H9 (cell line): ENCODE results near the gene TMEM63A. TPM values are rescaled to one million over a fixed set of nuclear protein-coding genes. Genes with fewer than 3 reads are reported as not detected.

Source experiments
- DNase-seq: peaks from one replicate; pipeline ENCODE4 v3.0.0-alpha.2; 2017
- H2AFZ ChIP-seq: one replicate; pipeline ENCODE4 v1.6.1; 2013; ENCODE audit warnings: mild to moderate bottlenecking, low read length, control low read depth, moderate library complexity
- H2AK5ac ChIP-seq: 2 replicates; pipeline ENCODE4 v1.6.1; 2013; ENCODE audit warnings: low read length, control low read depth, mixed read lengths; ENCODE audit not compliant: insufficient read length
- H2BK120ac ChIP-seq: one replicate; pipeline ENCODE4 v1.6.1; 2013; ENCODE audit warnings: low read depth, mild to moderate bottlenecking, low read length, control low read depth, inconsistent platforms; ENCODE audit not compliant: poor library complexity, severe bottlenecking
- H2BK12ac ChIP-seq: 2 replicates; pipeline ENCODE4 v1.6.1; 2013; ENCODE audit warnings: low read length, control low read depth, mixed read lengths, low read depth; ENCODE audit not compliant: insufficient read length
- H2BK15ac ChIP-seq: 2 replicates; pipeline ENCODE4 v1.6.1; 2013; ENCODE audit warnings: low read depth, low read length, control low read depth
- H2BK20ac ChIP-seq: one replicate; pipeline ENCODE4 v1.6.1; 2013; ENCODE audit warnings: low read depth, mild to moderate bottlenecking, low read length, control low read depth, inconsistent platforms; ENCODE audit not compliant: poor library complexity, severe bottlenecking
- H2BK5ac ChIP-seq: 2 replicates; pipeline ENCODE4 v1.6.1; 2013; ENCODE audit warnings: low read length, control low read depth, mixed read lengths; ENCODE audit not compliant: insufficient read length
- H3K14ac ChIP-seq: 2 replicates; pipeline ENCODE4 v1.6.1; 2013; ENCODE audit warnings: low read length, control low read depth; ENCODE audit not compliant: insufficient read depth
- H3K18ac ChIP-seq: 2 replicates; pipeline ENCODE4 v1.6.1; 2013; ENCODE audit warnings: low read depth, mild to moderate bottlenecking, mixed read lengths, low read length, control low read depth; ENCODE audit not compliant: insufficient read length
- H3K23ac ChIP-seq: 2 replicates; pipeline ENCODE4 v1.6.1; 2013; ENCODE audit warnings: low read length, control low read depth, mixed read lengths, low read depth; ENCODE audit not compliant: insufficient read length
- H3K23me2 ChIP-seq: 2 replicates; pipeline ENCODE4 v1.6.1; 2013; ENCODE audit warnings: low read depth, mild to moderate bottlenecking, mixed read lengths, low read length, control low read depth; ENCODE audit not compliant: insufficient read length, poor library complexity, severe bottlenecking
- H3K27ac ChIP-seq: 2 replicates; pipeline ENCODE4 v1.5.1; 2013; ENCODE audit warnings: low read length, control low read depth, mixed read lengths, low read depth; ENCODE audit not compliant: insufficient read length
- H3K27me3 ChIP-seq: 2 replicates; pipeline ENCODE4 v1.6.1; 2013; ENCODE audit warnings: low read length, control low read depth, inconsistent platforms; ENCODE audit not compliant: insufficient read depth
- H3K4ac ChIP-seq: 2 replicates; pipeline ENCODE4 v1.6.1; 2013; ENCODE audit warnings: low read depth, mild to moderate bottlenecking, control low read depth, inconsistent platforms, low read length, moderate library complexity
- H3K4me1 ChIP-seq: 2 replicates; pipeline ENCODE4 v1.6.1; 2013; ENCODE audit warnings: low read length, control low read depth, inconsistent platforms; ENCODE audit not compliant: insufficient read depth
- H3K4me2 ChIP-seq: 2 replicates; pipeline ENCODE4 v1.6.1; 2013; ENCODE audit warnings: low read length, control low read depth, mixed read lengths; ENCODE audit not compliant: insufficient read length, insufficient read depth
- H3K56ac ChIP-seq: 2 replicates; pipeline ENCODE4 v1.6.1; 2013; ENCODE audit warnings: low read depth, mild to moderate bottlenecking, mixed read lengths, low read length, control low read depth; ENCODE audit not compliant: insufficient read length
- H3K79me1 ChIP-seq: 2 replicates; pipeline ENCODE4 v1.6.1; 2013; ENCODE audit warnings: low read depth, mild to moderate bottlenecking, moderate library complexity, low read length, control low read depth, inconsistent platforms; ENCODE audit not compliant: insufficient read depth, poor library complexity, severe bottlenecking
- H3K79me2 ChIP-seq: 2 replicates; pipeline ENCODE4 v1.6.1; 2013; ENCODE audit warnings: low read length, control low read depth, inconsistent platforms; ENCODE audit not compliant: insufficient read depth
- H3K9ac ChIP-seq: 2 replicates; pipeline ENCODE4 v1.6.1; 2013; ENCODE audit warnings: low read length, control low read depth, mixed read lengths; ENCODE audit not compliant: insufficient read length; ENCODE audit errors: extremely low read depth
- H3K9me3 ChIP-seq: one replicate; pipeline ENCODE4 v1.6.1; 2013; ENCODE audit warnings: low read depth, low read length, inconsistent platforms; ENCODE audit not compliant: control insufficient read depth
- H3T11ph ChIP-seq: one replicate; pipeline ENCODE4 v1.6.1; 2013; ENCODE audit warnings: mild to moderate bottlenecking, low read length, control low read depth, inconsistent platforms
- H4K20me1 ChIP-seq: one replicate; pipeline ENCODE4 v1.6.1; 2013; ENCODE audit not compliant: control insufficient read depth, insufficient read length, insufficient read depth
- H4K5ac ChIP-seq: 2 replicates; pipeline ENCODE4 v1.6.1; 2013; ENCODE audit warnings: low read depth, mild to moderate bottlenecking, mixed read lengths, low read length, control low read depth; ENCODE audit not compliant: insufficient read length
- H4K8ac ChIP-seq: replicated peaks from 2 replicates; pipeline ENCODE4 v1.6.1; 2013; ENCODE audit warnings: low read length, control low read depth, mixed read lengths, low read depth; ENCODE audit not compliant: insufficient read length
- H4K91ac ChIP-seq: 2 replicates; pipeline ENCODE4 v1.6.1; 2013; ENCODE audit warnings: low read depth, mild to moderate bottlenecking, moderate library complexity, mixed read lengths, low read length, control low read depth; ENCODE audit not compliant: insufficient read length
- H3K27ac Mint-ChIP-seq, 3 experiments: 2 replicates in 2 of 3; 3 replicates in 1 of 3; pipeline ENCODE4 v1.8.0; 2020 to 2021; ENCODE audit warnings: mixed read lengths in 3 of 3, mild to moderate bottlenecking in 1 of 3, moderate library complexity in 1 of 3
- H3K27me3 Mint-ChIP-seq: 2 replicates; pipeline ENCODE4 v1.8.0; 2021; ENCODE audit warnings: low read depth, mild to moderate bottlenecking, moderate library complexity, mixed read lengths
- H3K36me3 Mint-ChIP-seq, 3 experiments: 2 replicates in 2 of 3; 3 replicates in 1 of 3; pipeline ENCODE4 v1.8.0; 2020 to 2021; ENCODE audit warnings: low read depth in 3 of 3, mixed read lengths in 3 of 3; ENCODE audit not compliant: insufficient read depth in 1 of 3
- H3K4me1 Mint-ChIP-seq, 2 experiments: 2 replicates each; pipeline ENCODE4 v1.8.0; 2020; ENCODE audit warnings: mixed read lengths in 2 of 2
- H3K4me3 Mint-ChIP-seq, 2 experiments: 2 replicates in 1 of 2; 3 replicates in 1 of 2; pipeline ENCODE4 v1.8.0; 2020 to 2021; ENCODE audit warnings: mild to moderate bottlenecking in 2 of 2, mixed read lengths in 2 of 2, moderate library complexity in 1 of 2
- H3K9me3 Mint-ChIP-seq, 2 experiments: 2 replicates in 1 of 2; 3 replicates in 1 of 2; pipeline ENCODE4 v1.8.0; 2020; ENCODE audit warnings: mild to moderate bottlenecking in 2 of 2, mixed read lengths in 2 of 2, moderate library complexity in 1 of 2
- WGBS: extraction: QIAGEN DNeasy Blood & Tissue Kit; methylation state at CpG from one replicate; pipeline ENCODE4 v1.1.7; 2013; ENCODE audit warnings: missing lambda C conversion rate, low lambda C conversion rate, mixed read lengths; ENCODE audit not compliant: insufficient read length; ENCODE audit errors: extremely low coverage; 5-methylcytosine and 5-hydroxymethylcytosine counted together
- total RNA-seq: library from RNA; stranded (reverse); gene quantifications from 2 replicates; pipeline ENCODE4 v1.2.1, GENCODE V29; 2021
- TF ChIP-seq, protein P1 (sequence below): fragments of 200-600 bp; sonication (generic); conservative IDR thresholded peaks from 3 replicates; pipeline ENCODE4 v1.8.0; 2021; ENCODE audit warnings: antibody characterized with exemption, mild to moderate bottlenecking

TMEM63A gene
- total RNA-seq, 1 experiment from 2014 or later, result 75.7 TPM

DNA sequence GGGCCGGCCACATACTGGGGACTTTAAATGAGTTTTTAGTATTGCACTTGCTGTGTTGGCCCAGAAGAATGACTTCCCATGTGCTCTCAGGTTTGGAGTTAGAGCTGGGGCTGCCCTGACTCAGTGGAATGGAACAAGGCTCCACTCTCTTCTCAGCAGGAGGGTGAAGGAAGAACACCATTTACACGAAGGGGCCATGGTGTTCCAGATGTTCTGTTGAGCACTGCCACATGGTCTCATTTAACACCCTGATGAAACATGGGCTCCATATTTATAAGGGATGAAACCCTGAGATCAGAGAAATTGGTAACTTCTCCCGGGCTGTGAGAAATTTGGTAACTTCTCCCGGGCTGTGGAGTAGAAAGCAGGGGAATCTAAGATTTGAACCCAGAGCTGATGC, 36.1 kb upstream of the TMEM63A start:
- Histone ChIP-seq H2BK15ac (no peak overlapping the region), H3K4me1 (no peaks in the 10 kb centered on the region), H3K9ac (no peak overlapping the region), H3K18ac (no peak overlapping the region), H3K27ac (no peak overlapping the region), H2BK20ac (no peak overlapping the region), H3K23me2 (no peaks in the 10 kb centered on the region), H3K9me3 (no peaks in the 10 kb centered on the region), H3K27me3 (no peaks in the 10 kb centered on the region), H2BK5ac (no peak overlapping the region), H4K20me1 (no peaks in the 10 kb centered on the region), H2BK120ac (no peak overlapping the region), H3K23ac (no peak overlapping the region), H2BK12ac (no peak overlapping the region), H3K4me2 (no peak overlapping the region), H3K56ac (no peak overlapping the region), H4K91ac (no peak overlapping the region), H3T11ph (no peak overlapping the region), H2AK5ac (no peak overlapping the region), H4K8ac (no peak overlapping the region), H4K5ac (no peak overlapping the region), H3K4ac (no peak overlapping the region), H3K14ac (no peak overlapping the region), H3K79me2 (peaks cover 3% of the 10 kb centered on the region; the same call in 1 of the 2 replicates), H3K79me1 (no peaks in the 10 kb centered on the region), H2AFZ (no peak overlapping the region)
- Mint-ChIP-seq H3K4me3 (no peak overlapping the region), H3K9me3 (no peaks in the 10 kb centered on the region), H3K4me1 (peaks cover 5 to 10% of the 10 kb centered on the region in 2 experiments), H3K27ac (no peak overlapping the region; a peak in 1 of 7 replicates), H3K36me3 (peaks cover 44 to 60% (median 55%) of the 10 kb centered on the region in 3 experiments; a peak in 6 of 7 replicates), H3K27me3 (no peaks in the 10 kb centered on the region)
- no peak for DNase-seq
- no CpG with 5 or more reads among the region's 4 CpGs for whole genome bisulfite sequencing
- TF ChIP-seq, protein P1, sequence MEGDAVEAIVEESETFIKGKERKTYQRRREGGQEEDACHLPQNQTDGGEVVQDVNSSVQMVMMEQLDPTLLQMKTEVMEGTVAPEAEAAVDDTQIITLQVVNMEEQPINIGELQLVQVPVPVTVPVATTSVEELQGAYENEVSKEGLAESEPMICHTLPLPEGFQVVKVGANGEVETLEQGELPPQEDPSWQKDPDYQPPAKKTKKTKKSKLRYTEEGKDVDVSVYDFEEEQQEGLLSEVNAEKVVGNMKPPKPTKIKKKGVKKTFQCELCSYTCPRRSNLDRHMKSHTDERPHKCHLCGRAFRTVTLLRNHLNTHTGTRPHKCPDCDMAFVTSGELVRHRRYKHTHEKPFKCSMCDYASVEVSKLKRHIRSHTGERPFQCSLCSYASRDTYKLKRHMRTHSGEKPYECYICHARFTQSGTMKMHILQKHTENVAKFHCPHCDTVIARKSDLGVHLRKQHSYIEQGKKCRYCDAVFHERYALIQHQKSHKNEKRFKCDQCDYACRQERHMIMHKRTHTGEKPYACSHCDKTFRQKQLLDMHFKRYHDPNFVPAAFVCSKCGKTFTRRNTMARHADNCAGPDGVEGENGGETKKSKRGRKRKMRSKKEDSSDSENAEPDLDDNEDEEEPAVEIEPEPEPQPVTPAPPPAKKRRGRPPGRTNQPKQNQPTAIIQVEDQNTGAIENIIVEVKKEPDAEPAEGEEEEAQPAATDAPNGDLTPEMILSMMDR, result no peak
